KG1 (cell line): ENCODE measurements around the gene ANXA2.
"Not testable (repeated sequence)": the region's sequence is repeated elsewhere in the genome, so short reads cannot be mapped to it uniquely, and the experiment has no call there.

Experiments
- DNase-seq: peaks from one replicate; lab custom pipeline; 2025; lab: John Stamatoyannopoulos, UW

Gene ANXA2

DNA sequence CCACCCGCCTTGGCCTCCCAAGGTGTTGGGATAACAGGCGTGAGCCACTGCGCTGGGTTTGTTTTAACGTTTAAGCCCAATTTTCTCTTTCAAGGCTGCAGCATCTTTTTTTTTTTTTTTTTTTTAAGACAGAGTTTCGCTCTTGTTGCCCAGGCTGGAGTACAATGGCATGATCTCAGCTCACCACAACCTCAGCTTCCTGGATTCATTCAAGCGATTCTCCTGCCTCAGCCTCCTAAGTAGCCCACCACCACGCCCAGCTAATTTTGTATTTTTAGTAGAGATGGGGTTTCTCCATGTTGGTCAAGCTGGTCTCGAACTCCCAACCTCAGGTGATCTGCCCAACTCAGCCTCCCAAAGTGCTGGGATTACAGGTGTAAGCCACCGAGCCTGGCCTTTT lies 12.6 kb upstream of the ANXA2 start:
- DNase-seq: not testable (repeated sequence)

DNA sequence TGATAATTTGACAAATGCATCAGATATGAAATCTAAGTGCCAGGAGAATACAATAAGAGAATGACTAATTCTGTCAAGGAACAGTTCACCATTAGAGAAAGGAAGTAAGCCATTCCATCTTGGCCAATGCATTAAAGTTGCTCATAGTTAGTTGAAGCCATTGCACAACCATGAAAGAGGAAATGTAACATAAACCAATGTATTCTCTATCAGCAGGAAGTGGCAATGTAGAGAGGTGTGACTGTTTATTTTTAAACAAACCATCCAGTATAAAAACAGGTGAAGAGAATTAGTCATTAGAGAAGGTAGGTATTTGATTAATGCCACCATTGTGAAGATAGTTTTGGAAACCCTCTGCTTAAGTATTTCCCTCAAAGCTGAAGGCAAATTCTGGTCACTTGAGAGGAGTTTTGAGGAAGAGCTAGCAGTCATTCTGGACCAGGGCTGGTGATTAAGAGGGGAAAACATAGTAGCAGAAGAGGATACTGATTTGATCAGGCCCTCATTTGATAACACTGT lies 10.7 kb upstream of the ANXA2 start:
- DNase-seq: no peak

DNA sequence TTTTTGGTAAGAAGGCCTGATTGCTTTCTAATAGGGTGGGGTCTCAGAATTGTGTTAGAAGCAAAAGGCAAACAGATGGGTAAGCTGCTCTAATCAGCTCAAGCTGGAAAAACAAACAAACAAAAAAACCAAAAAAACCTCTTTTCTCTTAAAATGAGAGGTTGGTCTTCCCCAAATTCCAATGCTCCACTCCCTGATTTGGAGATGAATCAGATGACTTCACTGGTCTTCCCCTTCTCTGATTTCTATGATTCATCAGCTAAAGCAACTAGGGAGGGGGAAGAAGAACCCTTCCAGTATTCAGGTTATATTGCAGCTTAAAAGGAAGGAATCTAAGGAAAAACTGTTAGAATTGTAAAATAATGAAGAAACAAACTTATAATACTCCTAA lies 9.6 kb upstream of the ANXA2 start:
- no peak for DNase-seq

DNA sequence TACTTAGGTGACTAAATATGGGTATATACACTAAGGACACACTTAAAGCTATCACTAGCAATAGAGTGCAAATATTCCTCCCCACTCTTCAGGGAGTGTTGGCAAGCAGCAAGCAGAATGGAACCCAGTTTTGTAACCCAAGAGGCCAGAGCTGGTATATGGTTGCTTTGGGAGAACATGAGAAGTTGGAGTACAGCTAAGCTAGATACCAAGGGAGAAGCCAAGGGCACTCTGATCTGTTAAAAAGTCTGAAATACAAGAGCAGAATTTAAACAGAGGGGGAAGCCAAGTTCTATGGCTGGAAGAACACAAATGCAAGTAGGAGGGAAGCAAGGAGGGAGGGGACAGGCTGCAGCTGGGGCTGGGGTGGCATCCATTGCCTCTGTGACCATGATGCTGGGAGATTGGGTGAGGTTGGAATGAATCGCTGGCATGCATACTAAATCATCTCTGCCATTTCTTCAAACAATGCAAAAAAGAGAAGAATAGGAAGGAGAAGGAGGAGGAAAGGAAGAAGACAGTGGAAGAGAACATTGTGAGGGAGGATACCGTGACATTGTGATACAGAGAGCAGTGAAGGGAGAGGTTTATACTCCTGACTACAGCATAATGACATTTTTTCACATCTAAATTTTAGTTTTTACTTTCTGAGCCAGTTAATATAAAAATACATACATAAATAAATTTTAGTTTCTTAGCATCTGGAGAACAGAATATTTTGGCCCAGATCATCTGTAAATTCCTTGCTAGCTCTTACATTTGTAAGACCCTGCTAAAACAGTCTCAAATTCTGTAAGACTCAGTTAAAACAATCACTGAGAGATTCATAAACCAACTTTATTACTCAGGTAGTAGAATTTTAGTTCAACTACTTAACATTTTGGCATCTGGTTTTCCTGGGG lies 9.0 kb upstream of the ANXA2 start:
- no peak for DNase-seq

DNA sequence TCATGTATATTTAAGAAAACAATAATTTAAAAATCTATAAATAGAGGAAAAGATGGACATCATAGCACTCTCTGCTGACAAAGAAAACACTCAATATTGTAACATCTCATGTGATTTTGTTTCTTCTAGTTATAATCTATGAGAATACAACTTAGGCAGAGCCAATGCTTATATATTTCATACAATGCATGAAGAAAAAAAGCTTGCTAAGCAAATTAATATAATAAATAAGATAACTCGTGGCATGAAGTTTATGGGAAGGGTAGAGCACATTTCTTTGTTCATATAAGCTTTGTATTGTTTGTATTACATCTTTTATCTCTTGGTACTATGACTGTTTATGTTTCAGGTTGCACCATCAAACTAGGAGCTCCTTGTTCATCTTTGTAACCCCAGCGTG lies 7.6 kb upstream of the ANXA2 start:
- DNase-seq: no peak

DNA sequence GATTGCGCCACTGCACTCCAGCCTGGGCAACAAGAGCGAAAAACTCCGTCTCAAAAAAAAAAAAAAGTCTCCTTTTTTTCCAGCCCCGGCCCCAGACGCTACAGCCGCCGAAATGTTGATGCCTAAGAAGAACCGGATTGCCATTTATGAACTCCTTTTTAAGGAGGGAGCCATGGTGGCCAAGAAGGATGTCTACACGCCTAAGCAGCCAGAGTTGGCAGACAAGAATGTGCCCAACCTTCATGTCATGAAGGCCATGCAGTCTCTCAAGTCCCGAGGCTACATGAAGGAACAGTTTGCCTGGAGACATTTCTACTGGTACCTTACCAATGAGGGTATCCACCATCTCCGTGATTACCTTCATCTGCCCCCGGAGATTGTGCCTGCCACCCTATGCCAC lies 6.6 kb upstream of the ANXA2 start:
- DNase-seq: not testable (repeated sequence)

DNA sequence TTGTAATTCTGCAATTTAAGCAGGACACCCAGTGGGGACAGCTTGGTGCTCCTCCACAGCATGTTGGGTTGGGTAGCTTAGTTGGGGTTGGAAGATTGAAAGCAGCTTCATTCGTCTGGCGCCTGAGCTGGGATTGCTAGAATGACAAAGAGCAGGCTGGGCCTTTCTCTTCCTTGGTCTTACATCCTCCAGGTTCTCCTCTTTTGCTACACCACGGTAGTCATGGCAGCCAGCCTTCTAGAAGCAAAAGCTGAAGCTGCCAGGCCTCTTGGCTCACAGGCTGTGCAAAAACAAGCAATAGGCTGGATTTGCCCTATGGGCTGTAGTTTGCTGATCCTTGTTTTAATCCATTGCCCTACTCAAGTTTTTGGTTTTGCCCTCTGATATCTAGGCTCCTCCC lies 3.2 kb upstream of the ANXA2 start:
- DNase-seq: no peak

DNA sequence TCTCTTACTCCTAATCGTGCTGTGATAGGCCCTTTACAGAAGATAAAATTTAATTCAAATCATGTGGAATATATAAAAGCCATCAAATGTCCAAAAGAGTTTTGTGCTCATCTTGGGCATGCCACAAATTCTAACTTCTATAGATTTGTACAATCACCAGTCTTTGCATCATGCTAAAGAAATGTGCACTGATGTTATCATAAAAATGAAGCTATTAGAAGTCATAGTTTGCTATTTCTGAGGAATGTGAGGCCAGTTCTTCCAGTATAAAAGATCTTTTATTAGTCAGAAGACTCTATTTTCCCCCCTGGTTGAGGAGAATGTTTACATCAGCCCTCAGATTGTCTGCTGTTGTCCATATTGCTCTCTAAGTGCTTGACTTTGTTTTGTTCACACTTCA lies 2.1 kb upstream of the ANXA2 start:
- DNase-seq: no peak

DNA sequence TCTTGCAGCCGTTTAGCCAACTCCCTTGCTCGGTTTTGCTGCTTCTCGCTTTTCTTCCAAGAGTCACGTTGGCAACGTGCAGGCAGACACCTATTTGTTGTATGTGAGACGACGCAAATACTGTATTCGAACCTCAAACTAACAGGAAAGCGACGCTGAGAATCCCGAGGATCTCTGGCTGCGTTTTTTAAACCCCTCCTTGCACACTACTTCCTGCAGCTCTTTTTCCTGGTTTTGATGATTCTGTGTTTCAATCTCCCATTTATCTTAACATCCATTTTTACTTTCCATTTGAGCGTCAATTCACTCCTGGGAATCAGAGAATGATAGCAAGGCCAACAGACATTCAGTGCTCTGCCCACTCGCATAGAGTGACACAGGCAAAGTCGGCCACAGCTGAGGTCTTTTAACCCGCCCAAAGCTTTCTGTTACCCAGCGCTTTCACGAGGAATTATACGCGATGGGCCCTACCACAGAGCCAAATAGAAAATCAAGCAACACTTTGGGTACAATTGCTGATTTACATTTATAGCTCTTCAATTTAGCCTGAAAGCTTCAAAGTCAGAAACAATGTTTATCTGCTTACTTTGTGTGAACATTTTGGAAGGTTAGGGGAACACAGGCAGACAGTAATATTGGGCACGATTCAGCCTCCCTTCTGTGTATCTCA lies 1.6 kb upstream of the ANXA2 start:
- DNase-seq: no peak

DNA sequence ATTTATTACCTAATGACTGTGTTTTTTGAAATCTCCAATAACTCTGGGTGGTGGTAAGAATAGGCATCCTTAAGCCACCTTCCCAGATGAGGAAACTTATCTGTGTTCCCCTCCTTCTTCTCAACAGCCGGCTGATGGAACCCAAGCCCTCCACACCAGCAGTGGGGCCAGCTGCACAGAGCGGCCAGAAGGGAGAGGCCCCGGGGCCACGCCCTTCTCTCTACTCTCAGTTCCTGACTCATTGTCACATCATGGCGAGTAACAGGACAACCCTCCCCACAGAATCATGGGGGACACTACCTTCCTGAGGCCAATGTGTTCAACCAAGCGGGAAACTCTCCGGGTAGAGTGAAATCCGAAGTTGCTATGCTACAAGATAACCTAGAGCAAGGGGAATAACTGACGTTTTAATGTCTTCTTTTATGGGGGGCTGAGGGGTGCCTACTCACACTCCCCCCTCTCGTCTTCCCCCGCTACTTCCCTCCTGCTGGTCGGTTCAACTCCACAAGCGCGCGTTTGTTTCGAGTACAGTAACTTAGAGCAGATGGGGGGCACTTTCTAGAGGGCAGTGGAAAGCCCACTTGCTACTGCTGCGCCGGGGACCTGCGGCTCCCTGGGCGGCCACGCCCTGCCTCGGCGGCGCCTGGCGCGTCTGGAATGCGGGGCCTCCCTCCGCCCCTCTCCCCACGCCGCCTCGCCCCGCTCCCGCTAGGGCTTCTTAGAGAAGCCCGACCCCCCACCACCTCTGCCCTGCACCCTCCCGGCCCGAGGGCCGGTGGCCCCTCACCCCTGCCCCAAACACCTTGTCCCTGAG lies 621 bp downstream of the ANXA2 start:
- DNase-seq: no peak

DNA sequence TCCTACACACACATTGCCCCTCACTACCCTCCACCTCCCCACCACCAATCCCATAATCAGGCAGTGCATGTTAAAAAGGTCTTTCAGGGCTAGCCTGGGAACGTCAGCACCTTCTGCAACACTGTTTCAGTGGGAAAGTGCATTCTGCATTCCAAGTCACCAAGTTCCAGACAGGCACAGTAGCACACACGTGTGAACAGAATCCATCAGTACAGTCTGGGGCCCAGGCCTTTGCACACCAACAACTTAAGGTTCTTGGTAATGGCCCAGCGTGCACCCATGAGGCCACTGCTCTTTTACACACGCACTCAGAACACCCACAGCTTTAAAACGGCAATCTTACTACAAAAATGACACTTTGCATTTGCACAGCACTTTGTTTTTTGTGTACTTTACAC lies 1.2 kb downstream of the ANXA2 start:
- no peak for DNase-seq

DNA sequence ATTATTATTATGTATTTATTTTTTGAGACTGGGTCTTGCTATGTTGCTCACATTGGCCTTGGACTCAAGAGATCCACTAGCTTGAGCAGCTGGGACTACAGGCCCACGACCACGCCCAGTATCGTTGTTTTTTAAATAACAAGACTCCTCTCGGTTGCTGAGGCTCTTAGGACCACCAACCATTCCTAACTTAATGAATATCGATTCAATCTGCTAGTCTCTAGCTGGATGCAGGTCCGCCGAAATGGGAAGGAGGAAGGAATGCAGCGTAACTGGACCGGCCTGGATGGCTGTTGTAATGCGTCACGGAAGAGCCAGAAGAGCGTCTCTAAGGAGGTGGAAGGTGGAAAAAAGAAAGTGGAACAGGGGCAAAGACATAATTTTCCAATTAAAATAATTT lies 1.7 kb downstream of the ANXA2 start:
- no peak for DNase-seq

DNA sequence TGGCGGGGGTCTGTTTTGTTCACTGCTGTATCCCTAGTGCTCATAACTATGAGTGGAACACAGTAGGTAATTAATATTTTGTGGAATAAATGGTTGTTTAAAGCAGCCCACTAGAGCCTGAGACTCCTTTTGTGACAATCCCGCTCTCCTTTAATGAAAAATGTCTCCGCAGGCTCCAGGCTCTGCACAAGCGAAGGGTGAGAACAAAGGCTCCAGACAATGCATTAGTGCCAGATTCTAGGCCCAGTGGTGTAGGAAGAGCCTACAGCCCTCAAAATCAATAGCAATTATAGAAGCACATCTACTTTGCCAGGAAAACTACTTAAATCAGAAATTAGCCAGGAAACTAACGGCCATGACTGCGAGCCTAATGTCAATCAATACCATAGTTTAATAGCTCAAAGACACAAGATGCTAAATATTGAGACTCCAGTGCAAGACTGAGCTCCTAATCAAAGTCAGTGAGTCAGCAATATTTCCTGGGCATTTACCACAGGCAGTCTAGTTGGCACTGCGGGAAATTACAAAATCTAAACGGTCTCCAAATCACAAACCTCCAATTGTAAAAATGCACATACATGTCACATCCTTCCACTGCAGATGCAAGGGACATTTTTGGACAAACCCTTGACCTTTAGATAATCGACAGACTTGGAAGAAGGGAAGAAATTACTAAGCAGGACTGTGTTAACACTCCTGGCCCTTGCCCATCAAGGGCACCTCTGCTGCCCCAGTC lies 2.3 kb downstream of the ANXA2 start:
- no peak for DNase-seq

DNA sequence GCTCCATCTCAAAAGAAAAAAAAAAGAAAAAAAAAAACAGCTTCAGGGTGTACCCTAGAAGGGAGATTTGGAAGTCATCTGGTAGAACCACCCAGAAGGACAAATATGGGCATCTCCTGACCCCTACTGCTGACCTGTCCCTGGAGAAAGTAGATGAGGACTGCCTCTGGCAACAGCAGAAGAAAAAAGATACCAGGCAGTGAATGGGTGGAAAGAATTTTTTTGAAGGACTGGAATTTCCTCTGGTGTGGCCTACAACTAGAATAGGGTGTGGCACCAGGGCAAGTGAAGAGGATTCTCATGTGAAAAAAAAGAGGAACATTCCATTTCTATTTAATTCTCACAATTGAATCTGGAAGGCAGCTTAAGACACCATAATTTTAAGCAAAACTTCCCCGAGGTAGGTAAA lies 3.1 kb downstream of the ANXA2 start:
- DNase-seq: no peak

DNA sequence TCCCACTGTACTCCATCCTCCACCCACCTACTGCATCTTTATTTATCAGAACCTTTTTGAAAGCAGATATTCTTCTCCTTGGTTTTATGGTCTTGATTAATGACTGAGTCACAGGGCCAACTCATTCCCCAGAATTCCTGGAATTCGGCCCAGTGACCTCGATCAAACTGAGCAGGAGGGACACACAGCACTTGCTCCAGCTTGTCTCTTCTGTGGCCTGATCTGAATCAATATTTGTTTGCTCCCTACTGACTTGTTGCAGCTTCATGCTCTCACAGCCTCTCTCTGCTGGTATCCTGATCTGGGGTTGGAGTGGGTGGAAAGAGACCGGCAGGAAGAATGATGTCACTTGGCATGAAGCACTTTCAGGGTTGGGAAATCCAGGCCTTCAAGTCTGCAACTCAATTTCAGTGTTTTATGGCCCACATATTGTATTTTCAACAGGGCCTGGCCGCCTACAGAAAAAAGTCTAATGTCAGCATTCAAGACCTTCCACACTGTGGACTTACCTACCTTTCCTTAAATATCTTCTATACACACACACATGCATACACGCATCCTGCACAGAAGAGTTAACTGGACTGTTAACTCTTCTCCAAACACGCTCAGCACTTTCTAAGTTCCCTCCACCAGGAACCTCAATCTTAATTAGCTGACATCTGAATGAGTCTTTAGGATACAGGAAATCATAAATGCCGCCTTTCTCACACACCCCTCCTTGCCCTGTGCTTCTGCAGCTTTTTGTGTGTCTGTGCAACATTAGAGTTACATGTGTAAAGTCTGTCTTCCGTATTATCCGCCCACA lies 4.6 kb downstream of the ANXA2 start:
- no peak for DNase-seq

DNA sequence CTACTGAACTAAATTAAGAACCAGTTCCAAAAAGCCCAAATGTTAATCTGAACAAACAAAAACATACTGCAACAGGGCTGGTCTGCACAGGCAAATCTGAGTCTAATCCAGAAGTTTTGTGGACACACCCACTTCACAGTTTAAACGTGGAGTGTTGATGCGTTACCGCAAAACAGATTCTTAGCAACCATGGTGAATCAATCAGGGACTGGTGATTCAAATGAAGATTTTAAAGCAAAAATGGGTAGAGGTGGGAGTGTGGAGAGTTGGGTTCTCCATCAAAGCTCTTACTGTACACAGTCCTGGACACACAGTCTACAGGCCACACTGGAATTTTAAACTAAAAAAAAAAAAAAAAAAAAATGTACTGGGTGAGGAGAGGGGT lies 5.2 kb downstream of the ANXA2 start:
- no peak for DNase-seq

DNA sequence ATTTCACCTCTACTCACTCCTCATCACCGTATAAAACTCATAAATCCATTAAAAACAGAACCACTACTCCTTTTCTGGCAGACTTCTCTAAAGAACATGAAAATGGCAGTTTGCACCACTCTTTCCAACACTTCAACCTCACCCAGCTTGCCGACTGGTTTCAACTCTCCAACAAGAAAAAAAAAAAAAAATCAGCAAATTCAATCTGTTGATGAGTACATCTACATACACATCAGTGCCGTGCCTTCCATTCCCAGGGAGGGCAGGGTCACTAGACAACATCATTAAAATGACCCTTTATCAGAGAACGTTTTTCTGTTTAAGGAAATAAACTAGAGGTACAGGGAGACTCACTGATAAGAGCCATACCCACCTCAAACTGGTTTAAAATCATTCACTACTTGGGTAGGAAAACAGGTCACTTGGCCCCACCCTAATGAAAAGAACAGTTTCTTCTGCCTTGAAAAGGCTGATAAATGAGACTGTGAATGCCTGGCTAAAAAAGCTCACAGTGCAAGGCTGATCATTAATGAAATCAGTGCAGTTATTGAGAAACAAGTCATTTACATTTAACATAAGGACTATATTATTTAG lies 6.0 kb downstream of the ANXA2 start:
- no peak for DNase-seq

DNA sequence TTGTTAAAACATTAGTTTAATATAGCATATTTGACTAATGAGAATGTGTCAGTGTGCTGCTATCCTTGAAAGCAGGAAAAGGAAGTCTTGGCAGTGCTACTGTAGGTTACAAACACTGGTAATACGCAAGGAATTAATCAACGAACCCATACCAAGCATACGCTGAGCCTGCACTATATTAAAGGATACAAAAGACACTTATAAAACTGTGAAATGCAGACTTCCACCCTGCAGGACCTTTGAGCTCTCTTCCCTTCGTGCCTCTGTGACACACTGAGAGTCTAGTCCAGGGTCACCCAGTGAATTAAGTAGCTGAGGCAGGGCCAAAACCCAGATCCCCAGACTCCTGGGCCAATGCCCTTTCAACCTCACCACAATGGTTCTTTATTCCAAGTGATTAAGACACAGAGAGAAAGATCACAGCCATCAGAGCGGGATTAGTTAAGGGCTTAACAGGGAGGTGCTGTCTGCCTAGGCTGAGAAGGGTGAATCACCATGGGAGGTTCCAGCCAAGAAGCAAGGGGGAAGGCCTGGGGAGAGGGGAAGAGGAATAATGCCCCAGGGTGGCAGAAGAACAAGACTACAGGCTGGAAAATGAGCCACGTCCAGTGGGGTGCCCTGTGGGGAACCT lies 6.8 kb downstream of the ANXA2 start:
- DNase-seq: no peak

DNA sequence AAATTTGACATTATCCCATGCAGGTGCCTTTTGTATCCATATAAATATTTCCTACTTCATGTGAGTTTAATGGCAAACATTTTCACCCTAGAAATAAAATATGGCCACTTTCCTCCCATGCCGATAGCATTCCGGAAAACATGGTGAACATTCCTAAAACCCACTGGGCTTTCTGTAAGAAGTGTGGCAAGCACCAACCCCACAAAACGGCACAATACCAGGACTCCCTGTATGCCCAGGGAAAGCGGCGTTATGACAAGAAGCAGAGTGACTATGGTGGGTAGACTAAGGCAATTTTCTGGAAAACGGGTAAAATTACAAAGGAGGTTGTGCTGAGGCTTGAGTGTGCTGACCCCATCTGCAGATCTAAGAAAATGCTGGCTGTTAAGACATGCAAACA lies 7.6 kb downstream of the ANXA2 start:
- no peak for DNase-seq
